Ascending aorta (tissue), 2 donors: ENCODE measurements around the gene SLC6A3. TPM values are rescaled to one million over a fixed set of nuclear protein-coding genes. Genes with fewer than 3 reads are reported as not detected.

ENCODE experiments used
- DNase-seq, 2 donors: peaks; one replicate each; pipeline ENCODE4 v3.0.0-alpha.2; 2019; ENCODE audit warnings: low spot score in 2 of 2
- H3K27ac ChIP-seq, 2 donors: fragments of 200-600 bp; sonication (generic); one replicate each; pipeline ENCODE4 v1.5.1; 2016 to 2017; ENCODE audit warnings: mild to moderate bottlenecking in 1 of 2
- H3K27me3 ChIP-seq: fragments of 200-600 bp; sonication (generic); one replicate; pipeline ENCODE4 v1.5.1; 2017
- H3K36me3 ChIP-seq, 2 donors: fragments of 200-600 bp; sonication (generic); one replicate each; pipeline ENCODE4 v1.5.1; 2016
- H3K4me1 ChIP-seq, 2 donors: fragments of 200-600 bp; sonication (generic); one replicate each; pipeline ENCODE4 v1.5.1; 2016 to 2017; ENCODE audit warnings: mild to moderate bottlenecking in 1 of 2
- H3K4me3 ChIP-seq, 2 donors: fragments of 200-600 bp; sonication (generic); one replicate each; pipeline ENCODE4 v1.5.1; 2016 to 2017; ENCODE audit warnings: mild to moderate bottlenecking in 1 of 2
- H3K9me3 ChIP-seq, 2 donors: fragments of 200-600 bp; sonication (generic); one replicate each; pipeline ENCODE4 v1.5.1; 2016
- CTCF ChIP-seq, 3 experiments: fragments of 200-600 bp in 2 of 3; fragments of 450-650 bp in 1 of 3; sonication (generic) in 2 of 3; IDR thresholded peaks; one replicate each; pipeline ENCODE4 v1.5.1; 2016 to 2019; ENCODE audit warnings: antibody characterized with exemption in 3 of 3, mild to moderate bottlenecking in 1 of 3, moderate library complexity in 1 of 3
- intact Hi-C: fragments of 100-400 bp; cut with DNase I; formaldehyde crosslinking; loops from one replicate; pipeline ENCODE4 v1.15.1; 2023
- total RNA-seq: library from RNA; depleted of rRNA; stranded (reverse); fragments of >200 nt; gene quantifications from one replicate; pipeline ENCODE4 v1.1.0, GENCODE V29; 2016

Gene SLC6A3
- total RNA-seq, 1 donor from 2014 or later: not detected

GRCh38 chr5:1488882-1489680, 43.8 kb upstream of the SLC6A3 start:
- H3K36me3 ChIP-seq: peaks cover 62 to 89% of the 10 kb centered on the region in 2 donors
- H3K4me1 ChIP-seq: no peaks in the 10 kb centered on the region
- no peaks in the 10 kb centered on the region for H3K9me3 ChIP-seq
- no peaks in the 10 kb centered on the region for H3K27me3 ChIP-seq
- intact Hi-C loops: no loop called here
- H3K4me3 ChIP-seq: no peak overlapping the region
- no peak overlapping the region for H3K27ac ChIP-seq
- TF ChIP-seq CTCF (IDR thresholded peaks at IDR 0.05): no peak
- DNase-seq: no peak

- H3K9me3 ChIP-seq: no peaks in the 10 kb centered on the region
- no peak overlapping the region for H3K27ac ChIP-seq
- H3K4me3 ChIP-seq: no peak overlapping the region
- intact Hi-C loops: no loop called here
- H3K4me1 ChIP-seq: no peaks in the 10 kb centered on the region
- TF ChIP-seq CTCF (IDR thresholded peaks at IDR 0.05): no peak
- H3K36me3 ChIP-seq: peaks cover 51 to 82% of the 10 kb centered on the region in 2 donors
- H3K27me3 ChIP-seq: no peaks in the 10 kb centered on the region
- no peak for DNase-seq
These were observed 42.0 kb upstream of the SLC6A3 start for GRCh38 chr5:1487079-1487764.

- Histone ChIP-seq H3K4me3 (no peak overlapping the region), H3K27ac (no peak overlapping the region), H3K27me3 (no peaks in the 10 kb centered on the region), H3K4me1 (no peaks in the 10 kb centered on the region), H3K36me3 (peaks cover 48 to 72% of the 10 kb centered on the region in 2 donors), H3K9me3 (no peaks in the 10 kb centered on the region)
- intact Hi-C loops: no loop called here
- TF ChIP-seq CTCF (IDR thresholded peaks at IDR 0.05): no peak
- no peak for DNase-seq
These were observed 41.0 kb upstream of the SLC6A3 start for GRCh38 chr5:1486271-1486670.

- Histone ChIP-seq H3K27ac (no peak overlapping the region), H3K4me3 (no peak overlapping the region), H3K4me1 (no peaks in the 10 kb centered on the region), H3K9me3 (no peaks in the 10 kb centered on the region), H3K36me3 (peaks cover 49 to 66% of the 10 kb centered on the region in 2 donors), H3K27me3 (no peaks in the 10 kb centered on the region)
- TF ChIP-seq CTCF (IDR thresholded peaks at IDR 0.05): no peak
- intact Hi-C loops: no loop called here
- DNase-seq: no peak
These were observed 40.4 kb upstream of the SLC6A3 start for GRCh38 chr5:1485579-1486118.

- Histone ChIP-seq H3K4me3 (no peak overlapping the region), H3K9me3 (no peaks in the 10 kb centered on the region), H3K4me1 (no peaks in the 10 kb centered on the region), H3K27me3 (no peaks in the 10 kb centered on the region), H3K27ac (no peak overlapping the region), H3K36me3 (peaks cover 49 to 59% of the 10 kb centered on the region in 2 donors)
- intact Hi-C loops: no loop called here
- TF ChIP-seq CTCF (IDR thresholded peaks at IDR 0.05): no peak
- no peak for DNase-seq
These were observed 39.7 kb upstream of the SLC6A3 start for GRCh38 chr5:1484730-1485578.
